Panc1 (cell line): ENCODE data around the gene ANKRD60. TPM values are rescaled to one million over a fixed set of nuclear protein-coding genes. Genes with fewer than 3 reads are reported as not detected.

Source experiments
- ATAC-seq: fragments of 200-7000 bp; cut with Tn5 transposase; 2 replicates; pipeline ENCODE4 v1.9.1; 2020; ENCODE audit warnings: mild to moderate bottlenecking, moderate library complexity
- BruUV-seq: library from RNA; stranded (reverse); fragments of 400-500 nt; replicated peaks from 2 replicates; lab custom pipeline; 2021; lab: Mats Ljungman, UMichigan
- CTCF ChIA-PET: fragments of 300-600 bp; sonication (Branson Sonifier 250); formaldehyde crosslinking; loops from one replicate; lab custom pipeline; 2022; ENCODE audit warnings: antibody characterized with exemption; lab: Charles Lee
- POLR2A ChIA-PET: fragments of 300-600 bp; sonication (Branson Sonifier 250); formaldehyde crosslinking; loops from one replicate; lab custom pipeline; 2022; ENCODE audit warnings: antibody characterized with exemption; lab: Charles Lee
- DNase-seq: peaks from one replicate; pipeline ENCODE4 v3.0.0-alpha.2; 2010; ENCODE audit warnings: low read depth, low spot score
- H3K27ac ChIP-seq: 2 replicates; pipeline ENCODE4 v1.5.1; 2011; ENCODE audit warnings: mild to moderate bottlenecking, low read length, inconsistent platforms
- H3K27me3 ChIP-seq: fragments of 200-500 bp; sonication (Bioruptor generic); 2 replicates; pipeline ENCODE4 v1.6.0; 2014; ENCODE audit warnings: low read length, inconsistent platforms; ENCODE audit not compliant: control insufficient read depth, insufficient read depth
- H3K36me3 ChIP-seq: fragments of 200-500 bp; sonication (Bioruptor generic); 2 replicates; pipeline ENCODE4 v1.5.1; 2014; ENCODE audit warnings: inconsistent platforms, mild to moderate bottlenecking, low read length, moderate library complexity; ENCODE audit not compliant: control insufficient read depth, insufficient read depth
- H3K4me1 ChIP-seq: 2 replicates; pipeline ENCODE4 v1.5.1; 2011; ENCODE audit warnings: inconsistent platforms, mild to moderate bottlenecking, low read length, moderate library complexity; ENCODE audit not compliant: control insufficient read depth, insufficient read depth
- H3K4me3 ChIP-seq, 2 experiments: 2 replicates each; pipeline ENCODE4 v1.5.1; 2011 to 2012; ENCODE audit warnings: low read depth in 2 of 2, low read length in 2 of 2, mild to moderate bottlenecking in 2 of 2, inconsistent platforms in 1 of 2, moderate library complexity in 1 of 2
- H3K9me3 ChIP-seq: fragments of 200-500 bp; sonication (Bioruptor generic); 2 replicates; pipeline ENCODE4 v1.5.1; 2014; ENCODE audit warnings: low read depth, mild to moderate bottlenecking, inconsistent platforms, low read length, moderate library complexity; ENCODE audit not compliant: control insufficient read depth, insufficient read depth
- CTCF ChIP-seq: fragments of 450-650 bp; IDR thresholded peaks from 2 replicates; pipeline ENCODE4 v1.5.1; 2017; ENCODE audit warnings: mild to moderate bottlenecking
- POLR2AphosphoS5 ChIP-seq: IDR thresholded peaks from 2 replicates; pipeline ENCODE4 v1.6.1; 2012; ENCODE audit warnings: mild to moderate bottlenecking, low read depth, low read length, moderate library complexity
- SIN3A ChIP-seq: IDR thresholded peaks from 2 replicates; pipeline ENCODE4 v1.6.1; 2012; ENCODE audit warnings: low read depth, mild to moderate bottlenecking, low read length, moderate library complexity, borderline replicate concordance; ENCODE audit not compliant: insufficient read depth
- TCF7L2 ChIP-seq: IDR thresholded peaks from 2 replicates; pipeline ENCODE4 v1.6.1; 2011; ENCODE audit warnings: mild to moderate bottlenecking, low read depth, low read length, inconsistent platforms
- in situ Hi-C: cut with HindIII; loops from 2 replicates; pipeline ENCODE4 v1.10.0; 2016; ENCODE audit warnings: low sequenced_read_pairs, low pct_unique_long_range_greater_than_20kb
- intact Hi-C: fragments of 100-400 bp; cut with micrococcal nuclease; formaldehyde crosslinking; loops from one replicate; pipeline ENCODE4 v1.10.0; 2022; ENCODE audit not compliant: unreplicated experiment
- total RNA-seq: library from RNA; stranded (reverse); gene quantifications from one replicate; pipeline ENCODE4 v1.2.1, GENCODE V29; 2021; ENCODE audit not compliant: unreplicated experiment
- TF ChIP-seq, protein P1 (sequence below), 2 experiments: IDR thresholded peaks; 2 replicates each; pipeline ENCODE4 v1.6.1; 2011 to 2012; ENCODE audit warnings: low read depth in 2 of 2, control low read depth in 1 of 2, low read length in 1 of 2, mild to moderate bottlenecking in 1 of 2, moderate library complexity in 1 of 2; ENCODE audit not compliant: insufficient read depth in 1 of 2

ANKRD60 gene
- total RNA-seq, 1 experiment from 2014 or later = not detected

GRCh38 chr20:58225452-58226200, 2.8 kb downstream of the ANKRD60 start:
- in situ Hi-C loops (no loop called here), intact Hi-C loops (no loop called here)
- no TSS peak for BruUV-seq
- CTCF ChIA-PET = interaction anchor here (1.0 kb wide), 1 partner anchor 9 kb away, joined by 5 read pairs; no protein-coding TSS in a partner anchor
- Histone ChIP-seq H3K36me3 (no peaks in the 10 kb centered on the region), H3K9me3 (no peaks in the 10 kb centered on the region), H3K4me3 (no peak overlapping the region), H3K4me1 (no peaks in the 10 kb centered on the region), H3K27me3 (peaks cover 3% of the 10 kb centered on the region; the same call in 1 of the 2 replicates), H3K27ac (no peak overlapping the region)
- ATAC-seq (peak; percentile 54), DNase-seq (no peak)
- TF ChIP-seq CTCF (no peak), SIN3A (no peak), TCF7L2 (no peak), POLR2AphosphoS5 (no peak)
- TF ChIP-seq, protein P1, sequence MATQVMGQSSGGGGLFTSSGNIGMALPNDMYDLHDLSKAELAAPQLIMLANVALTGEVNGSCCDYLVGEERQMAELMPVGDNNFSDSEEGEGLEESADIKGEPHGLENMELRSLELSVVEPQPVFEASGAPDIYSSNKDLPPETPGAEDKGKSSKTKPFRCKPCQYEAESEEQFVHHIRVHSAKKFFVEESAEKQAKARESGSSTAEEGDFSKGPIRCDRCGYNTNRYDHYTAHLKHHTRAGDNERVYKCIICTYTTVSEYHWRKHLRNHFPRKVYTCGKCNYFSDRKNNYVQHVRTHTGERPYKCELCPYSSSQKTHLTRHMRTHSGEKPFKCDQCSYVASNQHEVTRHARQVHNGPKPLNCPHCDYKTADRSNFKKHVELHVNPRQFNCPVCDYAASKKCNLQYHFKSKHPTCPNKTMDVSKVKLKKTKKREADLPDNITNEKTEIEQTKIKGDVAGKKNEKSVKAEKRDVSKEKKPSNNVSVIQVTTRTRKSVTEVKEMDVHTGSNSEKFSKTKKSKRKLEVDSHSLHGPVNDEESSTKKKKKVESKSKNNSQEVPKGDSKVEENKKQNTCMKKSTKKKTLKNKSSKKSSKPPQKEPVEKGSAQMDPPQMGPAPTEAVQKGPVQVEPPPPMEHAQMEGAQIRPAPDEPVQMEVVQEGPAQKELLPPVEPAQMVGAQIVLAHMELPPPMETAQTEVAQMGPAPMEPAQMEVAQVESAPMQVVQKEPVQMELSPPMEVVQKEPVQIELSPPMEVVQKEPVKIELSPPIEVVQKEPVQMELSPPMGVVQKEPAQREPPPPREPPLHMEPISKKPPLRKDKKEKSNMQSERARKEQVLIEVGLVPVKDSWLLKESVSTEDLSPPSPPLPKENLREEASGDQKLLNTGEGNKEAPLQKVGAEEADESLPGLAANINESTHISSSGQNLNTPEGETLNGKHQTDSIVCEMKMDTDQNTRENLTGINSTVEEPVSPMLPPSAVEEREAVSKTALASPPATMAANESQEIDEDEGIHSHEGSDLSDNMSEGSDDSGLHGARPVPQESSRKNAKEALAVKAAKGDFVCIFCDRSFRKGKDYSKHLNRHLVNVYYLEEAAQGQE (IDR thresholded peaks at IDR 0.05; ENCODE audit: insufficient read depth in 1 of 2, low read depth in 2 of 2, low read length in 1 of 2) = no peak
- POLR2A ChIA-PET = no interaction called here

DNA sequence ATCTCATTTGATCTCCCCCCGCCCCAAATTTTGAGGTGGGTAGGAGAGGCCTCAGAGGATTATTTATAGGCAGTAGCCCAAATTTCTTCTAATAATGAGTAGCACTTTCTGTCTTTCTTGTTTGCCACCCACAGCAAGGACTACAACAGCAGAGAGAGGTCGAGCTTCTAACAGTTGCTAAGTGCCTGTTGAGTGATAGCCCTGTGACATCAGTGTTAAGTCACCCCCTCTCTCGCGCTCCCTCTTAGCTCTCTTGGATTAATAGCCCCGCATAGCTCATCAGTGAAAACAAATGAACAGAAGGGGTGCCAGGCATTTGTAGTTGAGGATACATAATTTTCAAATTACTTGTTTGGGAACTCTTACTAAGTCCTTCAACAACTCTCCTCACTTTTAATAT, 3.5 kb downstream of the ANKRD60 start:
- in situ Hi-C loops = no loop called here
- no peaks in the 10 kb centered on the region for H3K36me3 ChIP-seq
- intact Hi-C loops = no loop called here
- H3K4me3 ChIP-seq = no peak overlapping the region
- ChIA-PET CTCF (interaction anchor here (0.6 to 1.0 kb wide), 2 partner anchors 9 to 56 kb away, joined by 5 to 14 read pairs; no protein-coding TSS in a partner anchor), POLR2A (no interaction called here)
- H3K9me3 ChIP-seq = no peaks in the 10 kb centered on the region
- no peak for ATAC-seq
- H3K4me1 ChIP-seq = no peaks in the 10 kb centered on the region
- TF ChIP-seq, protein P1 (IDR thresholded peaks at IDR 0.05; ENCODE audit: insufficient read depth in 1 of 2, low read depth in 2 of 2, low read length in 1 of 2) = no peak
- no peak for TF ChIP-seq TCF7L2
- peaks cover 3% of the 10 kb centered on the region; the same call in 1 of the 2 replicates for H3K27me3 ChIP-seq
- no TSS peak for BruUV-seq
- DNase-seq = no peak
- H3K27ac ChIP-seq = no peak overlapping the region
